Pancreas (tissue), 10 donors: Measurements from ENCODE around the gene PARP14. TPM values are rescaled to one million over a fixed set of nuclear protein-coding genes. Genes with fewer than 3 reads are reported as not detected.

Source experiments
- ATAC-seq, 4 donors: fragments of 200-7000 bp; cut with Tn5 transposase; one replicate each; pipeline versions ENCODE4 v1.8.0 to v1.9.1; 2020; ENCODE audit warnings: mild to moderate bottlenecking in 4 of 4, moderate library complexity in 4 of 4
- DNase-seq, 6 donors: peaks; one replicate each; pipeline ENCODE4 v3.0.0-alpha.2; 2020
- FAIRE-seq: peaks from 2 replicates; lab custom pipeline; 2012; peaks lifted over from hg19 to GRCh38; lab: Jason Lieb, UNC
- H3K27ac ChIP-seq, 4 donors: fragments of 200-600 bp; sonication (generic); 1 replicate in 3 of 4; 2 replicates in 1 of 4; pipeline versions ENCODE4 v1.5.0 to v1.8.0; 2020
- H3K27me3 ChIP-seq, 4 donors: fragments of 200-600 bp; one replicate each; pipeline ENCODE4 v1.8.0; 2021
- H3K36me3 ChIP-seq, 3 donors: fragments of 200-600 bp; sonication (generic) in 1 of 3; one replicate each; pipeline versions ENCODE4 v1.5.0 to v1.8.0; 2020 to 2021
- H3K4me1 ChIP-seq, 3 donors: fragments of 200-600 bp; one replicate each; pipeline ENCODE4 v1.8.0; 2021
- H3K4me3 ChIP-seq, 4 donors: fragments of 200-600 bp; sonication (generic) in 2 of 4; one replicate each; pipeline versions ENCODE4 v1.5.0 to v1.8.0; 2020 to 2021
- H3K9me3 ChIP-seq, 4 donors: fragments of 200-600 bp; one replicate each; pipeline ENCODE4 v1.8.0; 2021
- CTCF ChIP-seq, 4 donors: fragments of 200-600 bp; sonication (generic) in 3 of 4; IDR thresholded peaks; one replicate each; pipeline versions ENCODE4 v1.5.0 to v1.8.0; 2021; ENCODE audit warnings: antibody characterized with exemption in 4 of 4
- WGBS, 2 donors: extraction: QIAGEN DNeasy Blood & Tissue Kit; methylation state at CpG; one replicate each; pipeline ENCODE4 v1.1.7; 2013; 5-methylcytosine and 5-hydroxymethylcytosine counted together
- intact Hi-C, 3 donors: fragments of 100-400 bp; cut with DNase I; formaldehyde crosslinking; loops; one replicate each; pipeline versions ENCODE4 v1.11.1 to v1.14.2; 2022
- polyA plus RNA-seq, 2 donors: library from polyadenylated mRNA; stranded (reverse); fragments of 200-250 nt; gene quantifications; one replicate each; pipeline ENCODE4 v1.2.3, GENCODE V29; 2013
- total RNA-seq, 6 donors: library from RNA; stranded (reverse); fragmentation: NEBNext Ultra II Directional in 4 of 6; extraction: Animal tissue kit (Norgen Biotek cat#: 25700) in 4 of 6; gene quantifications; one replicate each; pipeline versions ENCODE4 v1.2.1 to v1.2.4, GENCODE V29; 2021 to 2023
- donor health status: healthy with polysubstance abuse.
- donor health status: DM: no; HTN: no; CAD: no; lungs with moderate emphysema.
- donor health status: DM: no; HTN: no; CAD: no.
- donor health status: control.
- donor health status: control.
- donor health status: Bipolar disorder and iron deficiency.
- donor health status: DM: yes; HTN: yes; CAD: no.
- donor health status: DM: no; HTN: no; CAD: no.
- donor health status: DM: no; HTN: no; CAD: no.
- donor health status: DM: yes; HTN: yes; CAD: no.

Gene PARP14
- total and polyA plus RNA-seq, 8 donors, result 7.2 to 27.7 (median 11.7) TPM

GRCh38 chr3:122719273-122719921, 38.8 kb downstream of the PARP14 start:
- Histone ChIP-seq H3K27ac (no peak overlapping the region), H3K9me3 (no peaks in the 10 kb centered on the region), H3K36me3 (peaks cover 0 to 27% (median 0%) of the 10 kb centered on the region in 3 donors), H3K27me3 (no peaks in the 10 kb centered on the region), H3K4me3 (no peak overlapping the region), H3K4me1 (no peaks in the 10 kb centered on the region)
- FAIRE-seq (no peak), DNase-seq (no peak), ATAC-seq (no peak)
- TF ChIP-seq CTCF (IDR thresholded peaks at IDR 0.05), result no peak
- intact Hi-C loops, result no loop called here
- 84 to 94% methylated on average over 3 of the region's 3 CpGs for WGBS, 2 donors

GRCh38 chr3:122725106-122725505, 44.5 kb downstream of the PARP14 start:
- WGBS, 2 donors, result 97 to 98% methylated on average over 20 of the region's 20 CpGs
- no peaks in the 10 kb centered on the region for H3K9me3 ChIP-seq
- ATAC-seq (no peak), FAIRE-seq (no peak), DNase-seq (no peak)
- no peak overlapping the region for H3K4me3 ChIP-seq
- intact Hi-C loops, result no loop called here
- H3K4me1 ChIP-seq, result no peaks in the 10 kb centered on the region
- H3K27ac ChIP-seq, result no peak overlapping the region
- H3K27me3 ChIP-seq, result no peaks in the 10 kb centered on the region
- peaks cover 0 to 4% (median 0%) of the 10 kb centered on the region in 3 donors for H3K36me3 ChIP-seq
- no peak for TF ChIP-seq CTCF (IDR thresholded peaks at IDR 0.05)

- 93 to 95% methylated on average over 3 of the region's 3 CpGs for WGBS, 2 donors
- Histone ChIP-seq H3K9me3 (no peaks in the 10 kb centered on the region), H3K27me3 (no peaks in the 10 kb centered on the region), H3K4me3 (no peak overlapping the region), H3K27ac (no peak overlapping the region), H3K36me3 (no peaks in the 10 kb centered on the region), H3K4me1 (no peaks in the 10 kb centered on the region)
- DNase-seq (no peak), ATAC-seq (no peak), FAIRE-seq (no peak)
- intact Hi-C loops, result no loop called here
- no peak for TF ChIP-seq CTCF (IDR thresholded peaks at IDR 0.05)
Measured at GRCh38 chr3:122727294-122727693, 46.7 kb downstream of the PARP14 start.

GRCh38 chr3:122727766-122728165, 47.1 kb downstream of the PARP14 start:
- H3K9me3 ChIP-seq, result no peaks in the 10 kb centered on the region
- no peak overlapping the region for H3K27ac ChIP-seq
- H3K36me3 ChIP-seq, result no peaks in the 10 kb centered on the region
- WGBS, 2 donors, result 96 to 98% methylated on average over 9 of the region's 9 CpGs
- H3K27me3 ChIP-seq, result no peaks in the 10 kb centered on the region
- FAIRE-seq, result no peak
- no peak for ATAC-seq
- no peaks in the 10 kb centered on the region for H3K4me1 ChIP-seq
- no peak for TF ChIP-seq CTCF (IDR thresholded peaks at IDR 0.05)
- no peak overlapping the region for H3K4me3 ChIP-seq
- intact Hi-C loops, result no loop called here
- no peak for DNase-seq

- 93 to 94% methylated on average over 3 of the region's 3 CpGs for WGBS, 2 donors
- FAIRE-seq, result no peak
- no peak for ATAC-seq
- no peak for DNase-seq
- intact Hi-C loops, result no loop called here
- Histone ChIP-seq H3K4me3 (no peak overlapping the region), H3K27ac (no peak overlapping the region), H3K36me3 (no peaks in the 10 kb centered on the region), H3K9me3 (no peaks in the 10 kb centered on the region), H3K4me1 (no peaks in the 10 kb centered on the region), H3K27me3 (no peaks in the 10 kb centered on the region)
- TF ChIP-seq CTCF (IDR thresholded peaks at IDR 0.05), result no peak
Measured at GRCh38 chr3:122728186-122728585, 47.5 kb downstream of the PARP14 start.
